ENCODE results near the gene PICALM.
"Not testable (repeated sequence)": the region's sequence is repeated elsewhere in the genome, so short reads cannot be mapped to it uniquely, and the experiment has no call there.

The PICALM gene

DNA sequence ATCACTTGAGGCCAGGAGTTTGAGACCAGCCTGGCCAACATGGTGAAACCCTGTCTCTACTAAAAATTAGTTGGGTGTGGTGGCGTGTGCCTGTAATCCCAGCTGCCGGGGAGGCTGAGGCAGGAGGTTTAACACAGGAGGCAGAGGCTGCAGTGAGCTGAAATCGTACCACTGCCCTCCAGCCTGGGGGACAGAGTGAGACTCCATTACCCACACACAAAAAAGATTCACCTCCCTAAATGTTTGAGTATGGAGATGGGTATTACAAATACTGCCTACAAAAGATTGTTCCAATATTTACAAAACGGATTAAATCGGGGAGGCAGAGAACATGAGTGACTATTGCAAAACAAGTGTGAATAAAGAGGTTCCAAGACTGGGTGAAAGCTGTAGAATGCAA is 98.3 kb downstream of the PICALM start:
- DNase-seq = no peak

DNA sequence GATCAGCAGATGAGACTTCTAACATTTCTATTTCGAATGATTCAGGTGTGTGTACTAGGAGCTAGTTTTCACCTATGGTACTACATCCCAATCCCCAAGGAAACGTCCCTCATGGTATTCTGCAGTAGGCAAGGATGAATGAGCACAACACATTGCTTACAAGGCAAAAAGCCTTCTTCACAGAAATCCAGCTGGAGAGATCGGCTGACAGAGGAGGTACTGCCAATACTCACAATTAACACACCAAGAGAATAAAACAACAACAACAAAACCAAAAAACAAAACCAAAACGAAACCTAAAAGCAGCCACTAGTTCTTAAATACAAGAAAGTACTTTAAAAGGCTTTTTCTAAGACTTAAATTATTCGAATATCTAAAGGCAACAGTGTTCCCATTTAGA is 101.4 kb downstream of the PICALM start:
- DNase-seq = no peak

DNA sequence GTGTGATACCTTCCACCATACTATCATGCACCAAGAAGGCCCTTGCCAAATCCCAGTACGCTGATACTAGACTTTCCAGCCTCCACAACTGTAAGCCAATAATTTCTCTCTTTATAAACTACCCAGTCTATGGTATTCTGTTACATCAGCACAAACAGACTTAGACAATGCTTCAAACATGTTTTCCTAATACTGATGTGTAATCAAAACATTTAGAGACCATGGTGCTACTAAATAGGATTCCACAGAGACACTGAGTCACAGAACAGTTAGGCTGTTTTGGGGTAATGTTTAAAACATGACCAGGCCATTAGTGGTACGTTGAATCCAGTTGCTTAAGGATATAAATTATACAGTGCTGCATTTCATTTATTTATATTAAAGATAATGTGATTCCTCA is 103.7 kb downstream of the PICALM start:
- no peak for DNase-seq

DNA sequence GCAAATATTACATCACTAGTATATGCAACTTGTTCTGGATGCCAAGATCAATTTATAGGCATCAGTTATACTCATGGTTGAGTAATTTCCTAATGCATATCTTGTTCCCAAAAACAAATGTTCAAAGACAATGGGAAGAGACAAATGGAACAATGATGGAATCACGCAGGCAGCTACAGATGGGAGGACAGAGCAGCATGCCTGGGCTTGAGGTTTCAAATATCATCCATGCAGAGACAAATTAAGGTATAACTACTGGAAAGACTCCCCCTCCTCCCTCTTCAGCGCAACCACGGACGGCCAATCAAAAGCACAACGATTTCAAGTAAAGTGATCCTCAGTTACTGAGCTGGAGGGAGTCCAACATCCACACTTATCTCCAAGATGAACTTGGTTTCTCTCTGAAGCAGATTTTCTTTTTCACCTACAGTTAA is 106.9 kb downstream of the PICALM start:
- no peak for DNase-seq

DNA sequence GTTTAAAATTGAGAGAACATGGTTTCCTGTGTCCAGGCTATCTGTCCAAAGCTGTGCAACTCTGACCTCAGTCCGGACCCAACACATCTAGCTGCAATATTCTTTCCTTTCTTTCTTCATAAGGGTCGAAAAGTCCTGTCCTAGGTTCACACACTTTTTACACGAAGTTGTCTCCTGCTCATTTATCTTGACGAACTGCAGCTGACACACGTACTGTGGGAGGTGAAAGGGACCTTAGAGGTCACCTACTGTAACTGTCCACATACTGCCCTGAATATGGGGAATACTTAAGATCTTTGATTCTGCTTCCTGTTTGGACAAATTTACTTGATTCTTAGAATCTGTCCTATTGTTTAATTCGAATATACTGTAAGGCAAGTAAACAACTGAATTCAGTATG is 107.8 kb downstream of the PICALM start:
- no peak for DNase-seq

DNA sequence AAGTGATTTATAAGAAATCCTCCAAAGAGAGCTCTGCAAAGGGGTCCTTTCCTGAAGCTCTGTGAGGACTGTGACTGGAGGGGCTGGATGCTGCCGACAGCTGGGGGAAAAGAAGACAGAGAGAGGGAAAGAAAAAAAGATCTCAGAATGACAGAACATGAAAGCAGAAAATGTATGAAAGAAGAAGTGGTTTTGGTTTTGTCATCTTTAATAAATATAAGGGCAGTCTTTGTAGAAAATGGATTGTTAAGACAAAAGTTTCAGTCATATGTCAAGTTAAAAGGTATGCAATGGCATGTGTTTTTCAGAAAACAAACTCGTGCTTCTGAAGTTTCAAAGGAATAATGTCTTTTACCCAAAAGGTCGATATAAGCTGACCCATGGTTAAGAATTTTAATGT is 108.2 kb downstream of the PICALM start:
- DNase-seq = no peak

DNA sequence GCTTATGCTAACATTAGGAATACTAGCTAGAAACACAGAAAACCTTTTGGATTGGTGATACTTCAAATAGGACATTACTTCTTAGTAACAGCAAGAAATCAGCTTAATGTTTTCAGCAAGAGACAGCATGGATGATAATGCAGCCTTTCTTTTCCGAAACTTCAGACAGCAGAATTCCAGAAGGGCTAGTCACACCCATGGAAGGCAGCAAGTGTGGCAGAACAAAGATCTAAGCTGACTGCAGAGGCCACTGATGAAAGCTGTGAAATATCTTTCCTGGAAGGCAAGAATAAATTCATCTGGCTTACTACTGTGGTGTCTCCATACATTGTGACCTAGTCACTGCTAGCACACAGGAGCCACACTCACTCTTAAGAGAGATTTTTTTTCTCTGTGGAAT is 113.4 kb downstream of the PICALM start:
- DNase-seq = no peak

DNA sequence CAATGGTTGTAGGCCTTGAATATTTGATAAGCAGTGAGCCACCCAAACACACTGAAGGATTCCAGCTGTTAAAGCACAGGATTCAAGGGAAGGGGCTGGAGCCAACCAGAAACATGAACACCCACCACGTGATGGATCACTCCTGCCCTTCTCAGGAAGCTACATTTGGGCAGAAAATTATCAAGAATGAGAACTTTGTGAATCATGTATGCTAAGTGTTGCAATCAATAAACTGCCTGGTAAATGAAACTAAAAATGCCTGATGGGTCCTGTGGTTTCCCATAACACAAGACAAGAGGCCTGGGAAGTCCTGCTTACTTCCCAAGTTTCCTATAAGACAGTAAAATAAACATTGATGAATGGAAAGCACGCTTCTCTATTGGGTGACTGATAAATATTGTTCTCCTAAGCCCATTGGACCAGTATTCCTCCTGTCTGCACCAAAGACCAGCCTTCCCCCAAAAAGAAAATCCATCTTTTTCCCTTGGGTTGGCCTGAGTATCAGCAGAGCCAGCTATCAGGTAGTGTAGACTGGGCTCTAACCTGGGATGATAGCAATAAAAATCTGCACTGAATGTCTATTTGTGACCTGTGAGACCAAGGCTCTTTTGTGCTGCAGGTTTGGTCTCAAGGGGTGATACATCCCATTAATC is 115.3 kb downstream of the PICALM start:
- no peak for DNase-seq

DNA sequence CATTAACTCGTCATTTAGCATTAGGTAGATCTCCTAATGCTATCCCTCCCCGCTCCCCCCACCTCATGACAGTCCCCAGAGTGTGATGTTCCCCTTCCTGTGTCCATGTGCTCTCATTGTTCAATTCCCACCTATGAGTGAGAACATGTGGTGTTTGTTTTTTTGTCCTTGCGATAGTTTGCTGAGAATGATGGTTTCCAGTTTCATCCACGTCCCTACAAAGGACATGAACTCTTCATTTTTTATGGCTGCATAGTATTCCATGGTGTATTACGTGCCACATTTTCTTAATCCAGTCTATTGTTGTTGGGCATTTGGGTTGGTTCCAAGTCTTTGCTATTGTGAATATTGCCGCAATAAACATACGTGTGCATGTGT is 116.8 kb downstream of the PICALM start:
- not testable (repeated sequence) for DNase-seq

DNA sequence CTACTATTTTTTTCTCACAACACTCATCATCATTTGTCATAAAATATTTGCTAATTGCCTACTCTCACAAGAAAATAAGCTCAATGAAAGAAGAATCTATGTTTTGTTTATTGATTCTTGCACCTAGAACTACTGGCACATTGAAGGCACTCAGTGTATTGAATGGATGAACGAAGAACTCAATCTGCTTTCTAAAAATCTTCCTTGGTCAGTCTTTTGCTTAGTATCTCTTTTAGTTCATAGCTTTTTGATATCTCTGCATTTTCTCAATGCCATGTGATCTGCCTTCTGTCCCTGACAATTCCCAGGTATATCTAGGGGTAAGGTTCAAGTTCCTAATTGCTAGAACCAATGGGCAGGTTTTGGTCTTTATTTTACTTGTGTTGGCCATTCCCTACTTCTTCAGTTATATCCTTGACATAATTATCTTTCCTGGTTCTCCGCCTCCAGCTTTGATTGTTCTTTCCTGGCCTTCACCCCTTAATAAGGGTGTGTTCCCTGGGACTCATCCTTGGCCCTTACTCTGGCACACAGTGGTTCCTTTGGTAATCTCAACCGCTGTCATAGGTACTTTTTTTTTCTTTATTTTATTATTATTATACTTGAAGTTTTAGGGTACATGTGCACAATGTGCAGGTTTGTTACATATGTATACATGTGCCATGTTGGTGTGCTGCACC is 117.3 kb downstream of the PICALM start:
- no peak for DNase-seq

DNA sequence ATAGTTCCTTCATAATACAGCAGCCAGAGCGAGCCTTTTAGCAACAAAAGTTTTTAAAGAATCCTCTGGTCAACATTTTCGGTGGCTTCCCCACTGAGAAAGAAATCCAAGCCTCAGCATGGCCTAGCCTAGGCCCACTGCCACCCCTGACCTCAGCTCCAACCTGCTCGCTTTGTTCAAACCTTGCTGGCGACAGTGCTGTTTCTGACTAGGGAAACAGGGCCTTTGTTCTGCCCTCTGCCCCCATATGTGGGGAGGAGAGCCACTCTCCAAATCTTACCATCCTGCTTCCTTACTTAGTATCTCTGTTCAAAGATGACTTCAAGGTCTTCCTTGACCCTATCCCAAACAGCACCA is 117.9 kb downstream of the PICALM start:
- no peak for DNase-seq

DNA sequence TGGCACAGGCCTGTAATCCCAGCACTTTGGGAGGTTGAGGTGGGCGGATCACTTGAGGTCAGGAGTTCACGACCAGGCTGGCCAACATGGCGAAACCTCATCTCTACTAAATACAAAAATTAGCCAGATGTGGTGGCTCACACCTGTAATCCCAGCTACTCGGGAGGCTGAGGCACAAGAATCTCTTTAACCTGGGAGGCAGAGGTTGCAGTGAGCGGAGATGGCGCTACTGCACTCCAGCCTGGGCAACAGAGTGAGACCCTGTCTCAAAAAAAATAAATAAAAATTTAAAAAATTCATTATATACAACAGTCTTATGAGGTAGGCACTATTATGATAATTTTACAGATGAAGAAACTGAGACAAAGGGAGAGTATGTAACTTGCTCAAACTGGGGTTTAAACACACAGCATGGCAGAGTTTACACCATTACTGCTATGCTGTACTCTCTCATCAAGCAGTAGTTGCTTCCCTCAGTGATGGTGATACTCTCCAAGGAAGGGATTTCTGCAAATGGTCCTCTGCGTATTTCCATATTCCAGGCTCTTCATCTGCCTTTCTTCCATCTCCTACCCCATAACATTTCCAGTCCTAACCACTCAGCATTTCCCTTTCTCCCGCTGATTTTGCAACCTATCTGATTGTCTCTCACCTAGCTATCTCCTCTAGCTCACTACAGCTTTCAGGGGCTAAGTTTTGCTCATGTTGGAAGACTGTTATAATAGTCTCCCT is 118.4 kb downstream of the PICALM start:
- no peak for DNase-seq

DNA sequence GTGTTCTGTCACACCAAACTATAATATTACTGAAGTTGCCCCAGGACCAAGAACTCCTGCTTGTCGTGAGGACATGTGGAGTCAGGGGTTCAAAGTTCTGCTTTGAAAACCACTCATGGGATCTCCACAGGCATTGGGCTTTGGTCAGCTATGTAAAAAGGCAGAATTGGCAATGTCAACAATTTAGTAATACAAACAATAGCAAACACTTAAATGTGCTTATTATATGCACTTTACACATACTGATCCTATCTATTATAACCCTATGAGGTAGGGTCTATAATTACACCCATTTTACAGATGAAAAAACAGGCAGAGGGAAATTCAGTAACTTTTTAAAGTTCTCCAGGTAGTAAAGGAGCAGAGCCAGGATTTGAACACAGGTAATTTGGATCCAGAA is 119.1 kb downstream of the PICALM start:
- DNase-seq = no peak

DNA sequence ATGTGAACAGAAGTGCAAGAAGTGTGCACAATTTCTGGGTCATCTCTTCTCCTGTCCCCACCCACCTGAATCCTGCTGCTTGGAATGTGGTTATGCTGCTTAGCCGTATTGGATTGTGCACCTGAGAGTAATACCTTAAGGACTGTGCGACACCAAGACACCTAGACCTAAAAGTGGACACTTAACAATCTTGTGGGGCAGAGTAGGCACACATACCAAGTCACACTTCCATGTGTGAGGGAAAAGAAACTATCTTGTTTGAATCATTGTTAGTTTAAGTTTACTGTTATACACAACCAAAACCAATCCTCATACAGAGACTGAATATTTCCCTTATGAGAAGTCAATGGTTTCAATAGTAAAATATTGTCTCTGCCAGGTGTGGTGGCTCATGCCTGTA is 120.0 kb downstream of the PICALM start:
- no peak for DNase-seq

DNA sequence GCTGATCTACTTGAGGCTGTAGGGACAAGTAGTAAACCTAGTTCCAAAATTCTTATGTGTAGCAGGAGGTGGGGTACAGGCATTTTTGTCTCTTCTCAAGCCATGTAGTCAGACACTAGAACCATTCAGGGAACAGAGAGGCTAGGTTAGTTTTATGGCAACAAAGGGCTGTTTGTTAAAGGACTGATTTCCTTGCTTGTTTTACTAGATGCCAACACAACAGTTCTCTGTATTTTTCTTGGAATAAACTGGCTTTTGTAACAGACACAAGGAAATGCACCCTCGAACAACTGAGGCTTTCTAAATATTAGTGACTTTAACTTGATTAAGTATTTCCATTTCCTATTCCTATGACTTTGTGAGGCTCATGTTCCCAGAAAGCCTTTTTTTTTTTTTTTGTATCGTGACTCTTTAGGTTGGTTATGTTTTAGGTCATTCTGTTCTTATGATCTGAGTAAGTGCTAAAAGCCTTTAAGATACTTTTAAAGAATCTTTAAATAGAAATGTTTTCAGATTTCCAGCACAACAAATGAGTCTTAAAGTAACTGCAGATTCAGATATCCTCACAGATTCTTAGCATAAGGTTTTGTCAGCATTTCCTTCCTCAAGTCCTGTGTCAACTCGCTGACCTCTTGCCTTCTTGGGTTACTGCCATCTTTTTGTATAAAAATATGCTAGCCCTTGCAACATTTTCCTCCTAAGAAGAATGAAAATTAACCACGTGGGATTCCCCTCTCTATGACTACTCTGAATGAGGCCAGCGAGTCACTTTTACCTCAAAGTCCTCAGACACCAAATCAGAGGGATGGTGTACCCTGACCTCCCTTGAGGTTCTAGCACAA is 121.2 kb downstream of the PICALM start:
- DNase-seq = no peak

DNA sequence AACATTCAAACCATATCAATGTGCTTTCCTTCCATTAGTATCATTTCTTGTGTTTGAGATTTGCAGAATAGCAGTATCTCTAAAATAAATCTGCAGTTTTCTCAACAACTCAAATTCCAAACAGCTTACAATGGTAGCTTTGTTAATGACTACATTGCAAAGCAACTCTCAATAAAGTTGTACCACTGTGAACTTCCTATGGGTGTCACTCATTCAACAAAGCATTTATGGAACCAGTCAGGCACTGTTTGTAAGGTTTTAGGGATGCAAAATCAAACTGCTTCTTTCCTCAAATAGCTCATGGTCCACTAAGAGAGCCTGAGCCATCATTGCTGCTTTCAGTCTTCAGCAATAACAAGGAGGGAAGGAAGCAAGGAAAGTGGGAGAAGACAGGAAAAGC is 122.7 kb downstream of the PICALM start:
- no peak for DNase-seq

DNA sequence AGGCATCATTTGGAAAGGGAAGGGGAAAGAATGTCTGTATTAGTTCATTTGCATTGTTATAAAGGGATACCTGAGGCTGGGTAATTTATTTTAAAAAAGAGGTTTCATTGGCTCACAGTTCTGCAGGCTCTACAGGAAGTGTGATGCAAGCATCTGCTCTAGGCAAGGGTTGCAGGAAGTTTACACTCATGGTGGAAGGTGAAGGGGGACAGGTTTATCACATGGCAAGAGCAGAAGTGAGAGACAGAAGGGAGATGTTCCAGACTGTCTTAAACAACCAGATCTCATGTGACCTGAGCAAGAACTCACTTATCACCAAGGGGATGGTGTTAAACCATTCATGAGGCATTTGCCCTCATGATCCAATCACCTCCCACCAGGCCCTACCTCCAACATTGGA is 123.1 kb downstream of the PICALM start:
- no peak for DNase-seq

DNA sequence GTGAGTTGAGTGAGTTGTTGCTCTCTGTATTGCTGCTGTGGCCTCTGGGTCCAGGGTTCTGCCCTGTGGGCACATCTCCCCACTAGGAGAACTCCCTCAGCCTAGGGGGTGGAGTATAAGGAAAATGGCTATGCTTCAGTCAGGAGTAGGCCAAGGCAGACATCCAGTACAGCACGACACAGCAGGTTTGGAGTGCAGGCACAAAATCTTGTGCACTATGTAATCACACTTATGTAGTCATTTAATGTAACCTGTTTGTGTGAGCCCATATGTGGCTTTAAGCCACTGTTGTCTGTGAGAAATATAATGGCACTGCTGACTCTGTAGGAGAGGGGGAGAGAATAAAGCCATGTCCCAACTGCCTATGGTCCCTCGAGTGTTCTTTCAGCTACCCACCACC is 123.6 kb downstream of the PICALM start:
- no peak for DNase-seq

DNA sequence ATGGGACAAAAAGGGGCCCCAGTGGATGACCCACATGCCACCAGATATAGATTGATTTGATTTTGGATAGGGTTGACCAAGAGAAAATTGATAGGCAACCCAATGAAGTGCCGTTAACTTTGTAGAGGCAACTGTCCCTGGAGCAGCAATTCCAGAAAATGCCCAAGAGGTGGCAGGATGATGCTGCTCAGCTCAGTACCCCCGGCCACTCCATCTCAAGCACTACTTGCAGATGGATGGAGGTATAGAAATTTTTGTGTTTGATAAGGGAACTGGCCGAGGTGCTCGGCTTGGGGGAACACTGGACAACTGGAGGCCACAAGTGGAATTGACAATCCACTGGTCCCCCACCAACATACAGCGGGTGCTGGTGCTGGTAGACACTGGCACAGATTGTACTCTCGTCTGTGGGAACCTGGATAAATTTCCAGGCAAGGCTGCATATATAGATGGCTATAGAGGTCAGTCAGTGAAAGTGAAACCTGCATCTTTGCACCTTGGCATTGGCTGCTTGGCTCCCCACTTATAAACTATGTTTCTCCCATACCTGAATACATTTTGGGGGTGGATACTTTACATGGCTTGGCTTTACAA is 127.4 kb downstream of the PICALM start:
- no peak for DNase-seq

DNA sequence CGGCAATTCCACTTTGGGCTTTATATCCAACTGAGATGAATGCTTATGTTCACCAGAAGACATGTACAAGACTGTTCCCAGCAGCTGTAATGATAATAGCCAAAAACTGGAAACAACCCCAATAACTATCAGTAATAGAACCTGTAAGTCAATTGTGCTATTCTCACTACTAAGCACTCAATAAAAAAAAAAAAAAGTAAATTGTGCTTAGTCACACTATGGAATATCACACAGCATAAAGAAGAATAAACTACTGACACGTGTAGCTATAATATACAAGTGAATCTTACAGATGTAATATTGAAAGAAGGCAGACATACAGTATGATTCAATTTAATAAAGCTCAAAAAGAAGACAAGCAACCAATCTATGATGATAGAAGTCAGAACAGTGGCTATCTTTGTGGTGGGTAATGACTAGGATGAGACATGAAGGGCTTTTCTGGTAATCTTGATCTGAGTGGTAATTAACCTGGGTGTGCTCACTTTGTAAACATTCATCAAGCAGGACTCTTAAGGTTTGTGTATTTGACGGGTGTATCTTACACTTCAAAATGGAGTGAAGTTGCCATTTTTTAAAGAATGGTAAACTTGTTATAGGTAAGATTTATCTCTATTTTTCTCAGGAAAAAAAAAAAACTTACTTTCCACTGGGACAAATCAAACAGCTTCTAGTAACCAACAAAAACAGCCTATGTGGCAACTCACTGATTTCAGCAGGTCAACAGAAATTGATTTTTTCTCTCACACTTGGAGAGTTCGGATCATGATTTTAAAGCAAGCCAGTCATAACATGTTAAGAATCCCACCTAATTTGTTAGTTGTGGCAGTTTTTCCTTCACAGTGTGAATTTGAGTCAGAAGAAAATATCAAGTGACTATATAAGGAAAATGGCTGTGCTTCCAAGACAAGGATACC is 129.5 kb downstream of the PICALM start:
- DNase-seq = no peak

DNA sequence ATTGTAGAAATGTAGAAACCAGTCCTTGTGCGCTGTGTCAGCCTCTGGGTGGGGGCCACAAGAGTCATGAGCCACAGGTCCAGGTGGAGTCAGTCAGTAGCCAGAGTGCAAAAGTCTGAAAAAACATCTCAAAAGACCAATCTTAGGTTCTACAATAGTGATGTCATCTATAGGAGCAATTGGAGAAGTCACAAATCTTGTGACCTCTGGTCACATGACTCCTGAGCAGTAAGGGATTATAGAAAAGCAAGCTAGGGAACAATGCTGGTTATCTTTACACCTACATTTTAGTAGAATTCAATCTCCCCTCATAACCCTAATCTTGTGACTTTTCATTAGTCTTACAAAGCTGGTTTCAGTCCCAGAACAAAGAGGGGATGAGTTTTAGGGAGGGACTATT is 131.0 kb downstream of the PICALM start:
- DNase-seq = no peak

DNA sequence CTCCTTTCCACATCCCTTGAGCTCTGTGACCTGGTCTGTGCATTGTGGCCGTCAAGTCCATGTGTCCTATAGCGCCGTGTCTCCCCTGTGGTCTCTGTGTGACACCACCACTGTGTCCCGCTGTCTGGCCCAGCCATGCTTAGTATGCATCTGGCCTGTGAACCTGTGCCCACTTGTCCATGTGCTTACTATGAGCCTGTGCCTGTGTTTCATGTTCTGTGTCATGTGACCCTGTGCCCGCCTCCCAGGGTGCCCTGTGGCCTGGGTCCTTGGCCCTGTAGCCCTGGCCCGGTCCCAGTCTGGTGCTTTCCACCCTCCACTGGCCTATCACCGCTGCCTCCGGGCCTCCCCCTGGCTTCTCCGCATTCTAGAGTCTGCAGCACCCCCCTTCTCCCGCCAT is 133.1 kb downstream of the PICALM start:
- DNase-seq = no peak
